ENCODE measurements around the gene ROCK2. TPM values are rescaled to one million over a fixed set of nuclear protein-coding genes. Genes with fewer than 3 reads are reported as not detected.
A peak's percentile ranks its signal among the peaks of the same experiment; 100 is the strongest.

The ROCK2 gene
- total RNA-seq, 1 donor from 2014 or later: 41.7 TPM

DNA sequence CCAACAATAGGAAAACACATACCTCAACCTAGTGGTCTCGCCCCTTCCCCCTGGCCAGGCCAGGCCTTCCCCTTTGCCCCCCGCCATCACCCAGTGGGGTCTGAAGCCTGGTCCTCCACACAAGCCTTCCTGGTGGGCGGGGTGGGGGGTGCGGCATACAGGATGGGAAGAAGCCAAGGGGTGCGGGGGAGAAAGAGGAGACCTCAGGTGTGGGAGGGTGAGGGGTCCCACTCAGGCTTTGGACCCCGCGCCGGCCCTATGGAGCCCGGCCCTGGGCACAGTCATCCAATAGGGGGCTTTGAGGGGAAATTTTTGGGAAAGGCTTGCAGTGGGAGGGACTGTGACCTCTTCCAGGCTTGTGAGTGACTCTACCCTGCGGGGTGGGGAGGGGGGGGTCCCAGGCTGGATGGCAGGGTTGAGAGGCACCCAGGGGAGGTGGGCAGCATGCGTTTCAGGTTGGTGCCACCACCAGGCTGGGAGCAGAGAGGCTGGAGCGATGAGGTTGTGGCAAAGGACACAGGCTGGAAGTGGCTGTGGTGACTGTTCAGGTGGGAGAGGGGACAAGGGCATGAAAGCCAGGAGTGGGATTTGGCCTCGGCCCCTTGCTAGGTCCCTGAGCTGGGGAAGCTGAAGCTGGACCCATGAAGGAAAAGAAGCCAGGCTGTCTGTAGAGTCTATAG is 187.9 kb downstream of the ROCK2 start:
- TF ChIP-seq CTCF (conservative IDR thresholded peaks at IDR 0.05): no peak
- Mint-ChIP-seq H3K27me3 (peaks cover 15% of the 10 kb centered on the region), H3K9me3 (no peaks in the 10 kb centered on the region)

GRCh38 chr2:11155381-11156035 is 188.9 kb downstream of the ROCK2 start, which contains the start of gene SLC66A3:
SLC66A3 (plus strand) TSS chr2:11155467; CDS start chr2:11155547, 80 bp downstream.
- Mint-ChIP-seq H3K4me3 (peak within 1 kb of the TSS; percentile 79), H3K4me1 (ENCODE audit: unreplicated experiment) (peaks cover 10% of the 10 kb centered on the region), H3K9me3 (no peaks in the 10 kb centered on the region), H3K27ac (peak within 1 kb of the TSS; percentile 71), H3K27me3 (peaks cover 18% of the 10 kb centered on the region), H3K36me3 (no peaks in the 10 kb centered on the region)
- no peak for DNase-seq (ENCODE audit: extremely low spot score, unreplicated experiment)
- peak; percentile 26 for TF ChIP-seq CTCF (conservative IDR thresholded peaks at IDR 0.05)

More for the DNA sequence above, 187.9 kb downstream of the ROCK2 start:
- H3K4me1 Mint-ChIP-seq (ENCODE audit: unreplicated experiment): peaks cover 5% of the 10 kb centered on the region
- no peak overlapping the region for H3K27ac Mint-ChIP-seq
- DNase-seq (ENCODE audit: extremely low spot score, unreplicated experiment): no peak
- H3K4me3 Mint-ChIP-seq: peak overlapping the region; percentile 79
- H3K36me3 Mint-ChIP-seq: no peaks in the 10 kb centered on the region

GRCh38 chr2:11154923-11155380 is 189.5 kb downstream of the ROCK2 start:
- no peak for TF ChIP-seq CTCF (conservative IDR thresholded peaks at IDR 0.05)
- H3K27me3 Mint-ChIP-seq: peaks cover 18% of the 10 kb centered on the region
- H3K4me3 Mint-ChIP-seq: peak overlapping the region; percentile 79
- no peaks in the 10 kb centered on the region for H3K36me3 Mint-ChIP-seq
- peak overlapping the region; percentile 71 for H3K27ac Mint-ChIP-seq
- H3K4me1 Mint-ChIP-seq (ENCODE audit: unreplicated experiment): peaks cover 10% of the 10 kb centered on the region
- peak; percentile 97 for DNase-seq (ENCODE audit: extremely low spot score, unreplicated experiment)
- no peaks in the 10 kb centered on the region for H3K9me3 Mint-ChIP-seq

GRCh38 chr2:11154016-11154922 is 190.2 kb downstream of the ROCK2 start:
- Mint-ChIP-seq H3K4me1 (ENCODE audit: unreplicated experiment) (peaks cover 10% of the 10 kb centered on the region), H3K4me3 (peak overlapping the region; percentile 79), H3K27ac (peak overlapping the region; percentile 71), H3K9me3 (no peaks in the 10 kb centered on the region), H3K27me3 (peaks cover 18% of the 10 kb centered on the region), H3K36me3 (no peaks in the 10 kb centered on the region)
- DNase-seq (ENCODE audit: extremely low spot score, unreplicated experiment): no peak
- peak; percentile 22 for TF ChIP-seq CTCF (conservative IDR thresholded peaks at IDR 0.05)

DNA sequence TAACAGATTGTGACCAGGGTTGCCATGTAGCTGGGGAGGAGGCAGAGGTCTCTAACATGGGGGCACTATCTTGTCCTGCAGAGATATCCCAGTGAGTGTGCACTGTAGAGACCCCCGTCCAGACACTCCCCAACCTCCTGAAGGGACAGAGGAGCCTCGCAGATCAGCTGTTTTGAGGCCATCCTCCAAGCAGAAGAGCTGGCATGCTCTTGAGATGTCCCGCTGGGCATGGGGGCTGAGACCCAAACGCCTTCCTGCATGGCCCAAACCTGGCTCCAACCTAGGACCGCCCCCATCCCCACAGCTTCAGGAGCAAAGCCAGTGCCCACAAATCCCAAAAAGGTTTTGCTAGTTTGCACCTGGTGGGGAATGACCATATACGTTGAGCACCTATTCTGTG is 191.8 kb downstream of the ROCK2 start:
- H3K27me3 Mint-ChIP-seq: peaks cover 18% of the 10 kb centered on the region
- no peaks in the 10 kb centered on the region for H3K36me3 Mint-ChIP-seq
- H3K9me3 Mint-ChIP-seq: no peaks in the 10 kb centered on the region
- H3K4me1 Mint-ChIP-seq (ENCODE audit: unreplicated experiment): peaks cover 10% of the 10 kb centered on the region
- TF ChIP-seq CTCF (conservative IDR thresholded peaks at IDR 0.05): no peak
- no peak overlapping the region for H3K4me3 Mint-ChIP-seq
- H3K27ac Mint-ChIP-seq: no peak overlapping the region
- no peak for DNase-seq (ENCODE audit: extremely low spot score, unreplicated experiment)

Data from type B pancreatic cell (in vitro differentiated cells).